ENCODE results near the gene SIAE.
"Not testable (repeated sequence)": the region's sequence is repeated elsewhere in the genome, so short reads cannot be mapped to it uniquely, and the experiment has no call there.

The SIAE gene

GRCh38 chr11:124622531-124623451 lies 50.7 kb downstream of the SIAE start, which contains the start of gene TBRG1:
TSS of gene TBRG1 (plus strand) at chr11:124622864. CDS start at chr11:124623084, 220 bp downstream.
- DNase-seq = peak; percentile 85

GRCh38 chr11:124618863-124619262 lies 54.7 kb downstream of the SIAE start:
- DNase-seq = no peak

- no peak for DNase-seq
These were observed 60.8 kb downstream of the SIAE start for GRCh38 chr11:124612567-124613246.

GRCh38 chr11:124612045-124612444 lies 61.5 kb downstream of the SIAE start:
- no peak for DNase-seq

- DNase-seq = no peak
These were observed 62.5 kb downstream of the SIAE start, which contains the start of gene PANX3 for GRCh38 chr11:124611064-124611463. TSS of gene PANX3 (plus strand) at chr11:124611428. CDS start at chr11:124611557, 129 bp downstream.

DNA sequence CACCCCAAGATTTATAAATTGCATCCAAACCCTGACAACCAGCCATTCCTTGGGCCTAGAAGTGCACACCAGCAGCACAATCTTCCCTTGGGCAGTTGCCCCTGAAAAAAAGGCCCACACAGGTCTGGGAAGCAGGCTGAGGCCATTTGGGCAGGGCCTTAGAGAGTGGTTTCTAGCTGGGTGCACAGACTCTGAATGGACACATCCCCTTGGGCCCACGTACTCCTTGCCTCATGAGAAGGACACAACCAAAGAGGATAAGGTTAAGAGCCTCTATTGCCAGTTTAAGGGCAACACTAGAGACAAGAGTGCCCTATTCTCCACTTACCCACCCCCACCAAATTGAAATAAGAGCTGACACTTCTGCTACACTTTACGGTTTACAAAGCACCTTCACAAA lies 63.2 kb downstream of the SIAE start:
- no peak for DNase-seq

- no peak for DNase-seq
These were observed 65.4 kb downstream of the SIAE start for GRCh38 chr11:124608147-124608546.

GRCh38 chr11:124605719-124606118 lies 67.8 kb downstream of the SIAE start:
- no peak for DNase-seq

GRCh38 chr11:124602723-124603122 lies 70.8 kb downstream of the SIAE start:
- not testable (repeated sequence) for DNase-seq

GRCh38 chr11:124602193-124602592 lies 71.3 kb downstream of the SIAE start:
- no peak for DNase-seq

DNA sequence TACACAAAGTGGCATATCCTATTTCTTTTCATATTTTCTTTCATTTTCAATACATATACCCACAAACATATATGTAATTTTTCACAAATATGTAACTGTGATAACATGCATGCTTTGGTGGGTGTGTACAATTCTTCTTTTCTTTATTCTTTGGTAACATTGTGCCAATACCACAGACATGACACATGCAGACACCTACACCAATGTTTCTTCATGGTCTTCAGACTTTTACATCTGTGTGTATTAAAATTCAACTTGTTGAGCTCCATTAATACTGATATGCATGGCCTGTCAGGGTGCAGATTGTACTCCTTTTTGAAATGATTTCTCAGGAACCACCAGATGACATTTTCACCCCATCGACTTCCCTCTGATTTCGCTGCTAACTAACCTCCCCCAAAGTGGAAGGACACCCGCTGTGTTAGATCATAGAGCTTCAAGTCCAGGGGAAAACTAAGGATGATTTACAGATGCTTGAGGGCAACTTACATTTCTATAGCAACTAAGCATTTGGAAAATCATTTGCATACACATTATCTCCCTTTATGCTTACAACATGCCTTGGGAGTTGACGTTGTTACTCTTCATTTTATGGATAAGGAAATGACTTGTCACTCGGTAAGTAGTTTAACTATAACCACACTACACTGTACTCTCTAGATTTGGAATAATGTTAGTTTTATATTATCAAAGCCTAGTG lies 72.8 kb downstream of the SIAE start:
- DNase-seq = no peak

GRCh38 chr11:124597626-124598025 lies 75.9 kb downstream of the SIAE start:
- no peak for DNase-seq

DNA sequence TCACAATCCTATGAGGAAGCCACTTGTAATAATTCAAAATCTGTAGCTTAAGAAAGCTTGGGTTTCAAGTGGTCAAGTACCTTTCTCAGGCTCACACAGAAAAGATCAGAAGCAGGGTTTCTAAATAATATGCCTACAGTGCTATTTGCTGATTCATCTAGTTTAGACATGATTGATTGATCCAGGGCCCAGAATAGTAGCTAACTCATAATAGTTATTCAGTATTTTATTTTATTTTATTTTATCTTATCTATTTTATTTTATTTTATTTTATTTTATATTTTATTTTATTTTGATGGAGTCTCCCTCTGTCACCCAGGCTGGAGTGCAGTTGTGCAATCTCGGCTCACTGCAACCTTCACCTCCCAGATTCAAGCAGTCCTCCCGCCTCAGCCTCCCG lies 78.2 kb downstream of the SIAE start:
- DNase-seq = no peak

GRCh38 chr11:124592627-124593026 lies 80.9 kb downstream of the SIAE start:
- DNase-seq = no peak

DNA sequence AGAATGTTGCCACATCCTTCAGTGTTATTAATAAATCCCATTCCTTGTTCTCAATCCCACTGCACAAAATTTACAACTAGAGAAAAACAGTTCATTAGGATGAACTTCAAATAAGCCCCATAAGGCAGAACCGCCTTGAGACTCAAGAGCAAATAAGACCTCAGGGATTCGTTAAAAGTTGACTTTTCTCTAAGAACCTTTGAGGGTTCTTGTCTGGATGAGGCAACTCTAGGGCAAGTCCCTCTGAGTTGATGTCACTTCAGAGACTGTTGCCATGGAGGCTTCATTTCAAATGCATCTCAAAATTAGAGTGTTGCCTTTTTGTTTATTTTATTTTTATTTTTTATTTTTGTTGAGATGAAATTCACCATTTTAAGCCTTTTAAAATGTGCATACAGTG lies 82.1 kb downstream of the SIAE start:
- DNase-seq = no peak

GRCh38 chr11:124586238-124586860 lies 87.2 kb downstream of the SIAE start:
- peak; percentile 54 for DNase-seq

DNA sequence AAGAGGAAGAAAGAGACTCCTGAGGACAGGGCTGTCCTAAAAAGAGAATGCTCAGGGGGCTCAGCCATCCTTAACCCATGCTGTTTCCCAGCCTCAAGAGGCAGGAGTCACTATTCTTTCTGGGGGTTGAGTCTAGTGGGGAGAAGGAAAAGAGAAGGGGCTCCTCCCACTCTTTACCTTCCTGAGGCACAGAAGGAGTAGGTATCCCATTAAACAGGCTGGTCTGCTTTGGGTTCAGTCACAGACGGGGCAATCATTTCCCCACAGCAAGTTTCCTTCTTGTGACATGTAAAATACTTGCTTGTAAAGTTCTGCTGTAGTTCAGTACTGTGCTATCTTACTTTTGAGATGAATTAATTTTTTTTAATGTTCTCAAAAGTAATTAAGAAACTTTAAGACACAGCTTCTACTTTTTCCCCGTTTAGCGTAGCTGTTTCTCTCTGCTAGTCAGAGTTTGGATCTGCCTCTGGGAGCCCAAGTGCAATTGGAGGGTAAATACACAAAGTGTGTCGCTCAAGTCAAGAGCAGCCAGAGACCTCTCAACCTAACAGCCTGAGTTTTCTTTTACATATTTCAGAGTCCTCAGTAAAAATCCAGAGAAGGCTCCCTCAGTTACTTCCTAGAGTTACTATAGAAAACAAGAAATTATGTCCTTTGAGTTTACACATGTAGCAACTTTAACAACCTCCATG lies 88.7 kb downstream of the SIAE start:
- no peak for DNase-seq

DNA sequence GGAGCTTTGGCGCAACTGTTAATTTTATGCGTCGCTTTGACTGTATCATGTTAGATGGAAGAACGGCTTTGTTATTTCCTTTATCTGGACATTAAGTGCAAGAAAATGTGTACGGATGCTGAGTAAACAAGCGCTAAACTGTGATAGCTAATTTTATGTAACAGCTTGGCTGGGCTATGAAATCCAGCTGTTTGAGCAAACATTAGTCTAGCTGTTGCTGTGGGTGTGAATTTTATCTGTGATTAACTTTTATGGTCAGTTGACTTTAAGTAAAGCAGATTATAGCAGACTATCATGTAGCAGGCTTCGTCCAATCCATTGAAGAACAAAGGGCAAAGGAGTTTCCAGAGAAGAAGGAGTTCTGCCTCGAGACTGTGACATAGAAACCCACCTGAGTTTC lies 89.8 kb downstream of the SIAE start:
- no peak for DNase-seq
